Astrocyte of the spinal cord (primary cell): ENCODE data around the gene GPLD1.

ENCODE experiments used
- DNase-seq: peaks from one replicate; pipeline ENCODE4 v3.0.0; 2011; ENCODE audit warnings: low read depth, low spot score
- H3K4me3 ChIP-seq: 2 replicates; pipeline ENCODE4 v1.5.1; 2011; ENCODE audit warnings: low read depth, mild to moderate bottlenecking, low read length, moderate library complexity
- CTCF ChIP-seq: IDR thresholded peaks from 2 replicates; pipeline ENCODE4 v1.5.1; 2012; ENCODE audit warnings: low read depth, mild to moderate bottlenecking, low read length, inconsistent platforms
- in situ Hi-C: cut with HindIII; loops from 2 replicates; pipeline ENCODE4 v1.10.0; 2017; ENCODE audit warnings: low sequenced_read_pairs

Gene GPLD1

GRCh38 chr6:24441599-24441904 lies 47.8 kb downstream of the GPLD1 start:
- no peak for DNase-seq
- no peak overlapping the region for H3K4me3 ChIP-seq
- TF ChIP-seq CTCF, result no peak
- in situ Hi-C loops, result no loop called here

- in situ Hi-C loops, result no loop called here
- no peak for DNase-seq
Observed at GRCh38 chr6:24440897-24441598, 48.3 kb downstream of the GPLD1 start.

GRCh38 chr6:24439858-24440539 lies 49.4 kb downstream of the GPLD1 start:
- TF ChIP-seq CTCF, result no peak
- no peak for DNase-seq
- in situ Hi-C loops, result no loop called here
- H3K4me3 ChIP-seq, result no peak overlapping the region

More at GRCh38 chr6:24440897-24441598, 48.3 kb downstream of the GPLD1 start:
- no peak for TF ChIP-seq CTCF
- no peak overlapping the region for H3K4me3 ChIP-seq

- in situ Hi-C loops, result no loop called here
Observed at GRCh38 chr6:24436979-24437378, 52.4 kb downstream of the GPLD1 start.

GRCh38 chr6:24432611-24433010 lies 56.8 kb downstream of the GPLD1 start:
- H3K4me3 ChIP-seq, result no peak overlapping the region
- in situ Hi-C loops, result no loop called here
- no peak for DNase-seq
- no peak for TF ChIP-seq CTCF

More at GRCh38 chr6:24436979-24437378, 52.4 kb downstream of the GPLD1 start:
- no peak for TF ChIP-seq CTCF
- no peak overlapping the region for H3K4me3 ChIP-seq
- no peak for DNase-seq

- no peak overlapping the region for H3K4me3 ChIP-seq
- in situ Hi-C loops, result no loop called here
- TF ChIP-seq CTCF, result peak; percentile 64
- DNase-seq, result peak; percentile 48
Observed at GRCh38 chr6:24431045-24431451, 58.3 kb downstream of the GPLD1 start.
